Left lobe of liver (tissue), 2 donors: ENCODE data around the gene ADGRG3. TPM values are rescaled to one million over a fixed set of nuclear protein-coding genes. Genes with fewer than 3 reads are reported as not detected.
A peak's percentile ranks its signal among the peaks of the same experiment; 100 is the strongest.

ENCODE experiments used
- ATAC-seq: fragments of 200-7000 bp; cut with Tn5 transposase; one replicate; pipeline ENCODE4 v1.9.1; 2020; ENCODE audit warnings: mild to moderate bottlenecking, moderate library complexity
- DNase-seq: peaks from one replicate; pipeline ENCODE4 v3.0.0-alpha.2; 2020; ENCODE audit warnings: low spot score
- total RNA-seq: library from RNA; stranded (reverse); gene quantifications from one replicate; pipeline ENCODE4 v1.2.1, GENCODE V29; 2021
- donor health status: DM: no; HTN: no; CAD: no; lungs with moderate emphysema.
- donor health status: DM: no; HTN: yes; CAD: no.

The ADGRG3 gene
- total RNA-seq, 1 donor from 2014 or later: 0.43 TPM

GRCh38 chr16:57694231-57694724, 26.2 kb downstream of the ADGRG3 start:
- peak; percentile 88 for ATAC-seq
- peak; percentile 93 for DNase-seq

GRCh38 chr16:57694725-57695679, 26.9 kb downstream of the ADGRG3 start, which contains the start of gene DRC7:
Gene DRC7 (plus strand): TSS chr16:57694806. CDS start chr16:57697950, 3,144 bp downstream.
- ATAC-seq (peak; percentile 93), DNase-seq (peak; percentile 82)

- no peak for ATAC-seq
- no peak for DNase-seq
Observed at GRCh38 chr16:57695680-57696069, 27.6 kb downstream of the ADGRG3 start.

- DNase-seq (no peak), ATAC-seq (no peak)
Observed at GRCh38 chr16:57696240-57696639, 28.1 kb downstream of the ADGRG3 start.

- ATAC-seq (no peak), DNase-seq (no peak)
Observed at GRCh38 chr16:57697896-57698537, 29.9 kb downstream of the ADGRG3 start.

GRCh38 chr16:57698812-57699405, 30.8 kb downstream of the ADGRG3 start:
- ATAC-seq (no peak), DNase-seq (no peak)

GRCh38 chr16:57699481-57699880, 31.4 kb downstream of the ADGRG3 start:
- DNase-seq: no peak
- ATAC-seq: no peak

GRCh38 chr16:57699899-57700298, 31.8 kb downstream of the ADGRG3 start:
- ATAC-seq (no peak), DNase-seq (no peak)

GRCh38 chr16:57700781-57701551, 32.9 kb downstream of the ADGRG3 start:
- no peak for DNase-seq
- peak; percentile 38 for ATAC-seq

- ATAC-seq (no peak), DNase-seq (no peak)
Observed at GRCh38 chr16:57701759-57702371, 33.8 kb downstream of the ADGRG3 start.

GRCh38 chr16:57703416-57704010, 35.4 kb downstream of the ADGRG3 start:
- ATAC-seq (no peak), DNase-seq (no peak)

- ATAC-seq: peak; percentile 90
- no peak for DNase-seq
Observed at GRCh38 chr16:57704011-57704904, 36.2 kb downstream of the ADGRG3 start.

- ATAC-seq (no peak), DNase-seq (no peak)
Observed at GRCh38 chr16:57704905-57705852, 37.1 kb downstream of the ADGRG3 start.

GRCh38 chr16:57706717-57707116, 38.6 kb downstream of the ADGRG3 start:
- DNase-seq (no peak), ATAC-seq (no peak)

GRCh38 chr16:57707331-57707730, 39.2 kb downstream of the ADGRG3 start:
- ATAC-seq (no peak), DNase-seq (no peak)

GRCh38 chr16:57708168-57708567, 40.1 kb downstream of the ADGRG3 start:
- ATAC-seq: no peak
- DNase-seq: no peak

GRCh38 chr16:57709663-57710062, 41.6 kb downstream of the ADGRG3 start:
- no peak for DNase-seq

GRCh38 chr16:57711346-57711745, 43.2 kb downstream of the ADGRG3 start:
- ATAC-seq: no peak
- no peak for DNase-seq

More at GRCh38 chr16:57709663-57710062, 41.6 kb downstream of the ADGRG3 start:
- peak; percentile 85 for ATAC-seq
